ENCODE results near the gene LIMA1. TPM values are rescaled to one million over a fixed set of nuclear protein-coding genes. Genes with fewer than 3 reads are reported as not detected.

Gene LIMA1
- total RNA-seq, 4 donors from 2014 or later = 87.7 to 213 (median 152) TPM

GRCh38 chr12:50258167-50258551 is 25.2 kb downstream of the LIMA1 start:
- WGBS, 2 donors = 56 to 72% methylated on average over 5 of the region's 5 CpGs

GRCh38 chr12:50257236-50258166 is 25.8 kb downstream of the LIMA1 start:
- Histone ChIP-seq H3K9me3 (no peaks in the 10 kb centered on the region), H3K4me1 (peaks cover 0 to 36% (median 25%) of the 10 kb centered on the region in 4 donors), H3K4me3 (no peak overlapping the region), H3K27ac (peak overlapping the region; percentile 52 to 68 (median 62)), H3K27me3 (no peaks in the 10 kb centered on the region), H3K36me3 (no peaks in the 10 kb centered on the region)
- TF ChIP-seq EP300 (IDR thresholded peaks at IDR 0.05) (peak in 1 of 2 donors; percentile 70), CTCF (IDR thresholded peaks at IDR 0.05) (no peak)
- peak in 1 of 2 donors; percentile 88 for DNase-seq (ENCODE audit: low spot score in 2 of 2)
- 24 to 27% methylated on average over 6 of the region's 6 CpGs for WGBS, 2 donors

More at GRCh38 chr12:50258167-50258551, 25.2 kb downstream of the LIMA1 start:
- peak overlapping the region in 3 of 4 donors; percentile 58 to 68 (median 65) for H3K27ac ChIP-seq
- H3K36me3 ChIP-seq = no peaks in the 10 kb centered on the region
- peak; percentile 57 to 61 for DNase-seq (ENCODE audit: low spot score in 2 of 2)
- H3K27me3 ChIP-seq = no peaks in the 10 kb centered on the region
- TF ChIP-seq CTCF (IDR thresholded peaks at IDR 0.05) (no peak), EP300 (IDR thresholded peaks at IDR 0.05) (no peak), POLR2A (IDR thresholded peaks at IDR 0.05) (no peak)
- H3K4me3 ChIP-seq = no peak overlapping the region
- peaks cover 0 to 39% (median 25%) of the 10 kb centered on the region in 4 donors for H3K4me1 ChIP-seq
- no peaks in the 10 kb centered on the region for H3K9me3 ChIP-seq

DNA sequence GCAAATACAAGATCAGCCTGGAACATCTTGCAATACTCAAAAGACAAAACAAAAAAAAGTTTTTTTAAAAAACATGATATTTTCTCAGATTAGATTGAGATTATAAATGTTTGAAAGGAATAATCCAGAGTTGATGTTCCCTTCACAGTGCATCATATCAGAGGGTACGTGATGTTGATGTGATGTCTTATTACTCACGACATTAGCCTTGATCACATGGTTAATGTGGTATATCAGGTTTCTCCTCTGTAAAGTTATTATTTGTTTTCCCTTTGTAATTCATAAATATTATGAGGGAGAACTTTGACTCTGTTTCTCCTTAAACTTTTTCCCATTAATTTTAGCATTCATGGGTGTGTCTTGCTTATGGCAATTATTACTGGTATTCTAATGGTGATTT is 26.6 kb downstream of the LIMA1 start:
- no peak for DNase-seq (ENCODE audit: low spot score in 2 of 2)
- Histone ChIP-seq H3K4me3 (no peak overlapping the region), H3K36me3 (no peaks in the 10 kb centered on the region), H3K27me3 (no peaks in the 10 kb centered on the region), H3K9me3 (no peaks in the 10 kb centered on the region), H3K27ac (peak overlapping the region in 1 of 4 donors; percentile 58), H3K4me1 (peaks cover 0 to 36% (median 25%) of the 10 kb centered on the region in 4 donors)
- 82 to 84% methylated on average over 2 of the region's 2 CpGs for WGBS, 2 donors
- TF ChIP-seq POLR2A (IDR thresholded peaks at IDR 0.05) = no peak

- DNase-seq (ENCODE audit: low spot score in 2 of 2) = no peak
- WGBS, 2 donors = 92 to 96% methylated on average over 6 of the region's 6 CpGs
- H3K36me3 ChIP-seq = peaks cover 0 to under 1% (median 0%) of the 10 kb centered on the region in 3 donors
- TF ChIP-seq EP300 (IDR thresholded peaks at IDR 0.05) (no peak), CTCF (IDR thresholded peaks at IDR 0.05) (no peak), POLR2A (IDR thresholded peaks at IDR 0.05) (no peak)
- H3K4me1 ChIP-seq = peaks cover 0 to 19% (median 12%) of the 10 kb centered on the region in 4 donors
- H3K27me3 ChIP-seq = no peaks in the 10 kb centered on the region
- no peak overlapping the region for H3K4me3 ChIP-seq
- no peaks in the 10 kb centered on the region for H3K9me3 ChIP-seq
- no peak overlapping the region for H3K27ac ChIP-seq
These were observed 30.2 kb downstream of the LIMA1 start for GRCh38 chr12:50252977-50253602.

DNA sequence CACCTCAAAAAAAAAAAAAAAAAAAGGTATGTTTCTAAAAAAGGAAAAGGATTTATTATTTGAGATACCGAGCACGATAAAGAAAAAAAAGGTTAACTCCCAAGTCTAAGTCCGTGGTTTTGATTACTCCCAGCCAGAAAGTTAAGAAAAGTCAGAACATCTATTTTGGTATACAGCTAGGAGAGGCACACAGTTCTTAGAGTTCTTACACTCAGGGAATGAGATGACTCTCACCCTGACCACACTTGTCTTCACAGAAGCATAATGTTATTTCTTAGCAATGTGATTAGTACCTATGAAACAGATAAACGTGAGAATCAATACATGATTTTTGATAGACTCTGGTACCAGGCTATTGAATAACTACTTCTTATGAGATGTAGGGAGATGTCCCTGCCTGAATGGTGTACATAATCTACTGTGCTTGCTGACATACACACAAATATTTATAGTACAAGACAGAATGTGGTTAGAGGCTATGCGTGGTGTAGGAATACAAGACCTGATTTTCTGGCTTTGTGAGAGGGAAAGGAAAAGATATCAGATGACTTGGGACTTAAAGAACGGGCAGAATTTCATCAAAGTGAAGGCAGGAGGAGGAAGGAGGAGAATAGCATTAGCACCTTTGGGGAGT is 31.6 kb downstream of the LIMA1 start:
- Histone ChIP-seq H3K4me3 (no peak overlapping the region), H3K36me3 (peaks cover 0 to 6% (median 0%) of the 10 kb centered on the region in 3 donors), H3K4me1 (peaks cover 0 to 17% (median 10%) of the 10 kb centered on the region in 4 donors), H3K27me3 (no peaks in the 10 kb centered on the region), H3K27ac (peak overlapping the region in 1 of 4 donors; percentile 0), H3K9me3 (no peaks in the 10 kb centered on the region)
- no peak for DNase-seq (ENCODE audit: low spot score in 2 of 2)
- TF ChIP-seq EP300 (IDR thresholded peaks at IDR 0.05) (no peak), CTCF (IDR thresholded peaks at IDR 0.05) (no peak), POLR2A (IDR thresholded peaks at IDR 0.05) (no peak)
- WGBS, 2 donors = 63 to 73% methylated on average over 6 of the region's 6 CpGs
